ENCODE data around the gene AGBL1.

- TF ChIP-seq SIN3A (IDR thresholded peaks at IDR 0.05; ENCODE audit: borderline replicate concordance, insufficient read depth, low read length) = no peak
- TF ChIP-seq REST (IDR thresholded peaks at IDR 0.05; ENCODE audit: insufficient read depth in 1 of 2, low read depth in 2 of 2, low read length in 2 of 2) = no peak
- TF ChIP-seq POLR2AphosphoS5 (IDR thresholded peaks at IDR 0.05; ENCODE audit: low read depth, low read length) = no peak
- TF ChIP-seq TAF1 (IDR thresholded peaks at IDR 0.05; ENCODE audit: borderline replicate concordance, insufficient read depth, low read length) = no peak
- no peak for TF ChIP-seq FOXP2 (optimal IDR thresholded peaks at IDR 0.05; ENCODE audit: borderline replicate concordance, extremely low read depth, extremely low read length, insufficient read depth)
Observed at GRCh38 chr15:86948719-86949118, 869.0 kb downstream of the AGBL1 start.

All from PFSK-1 (cell line).